HG03159 (cell line): ENCODE measurements around the gene TSPAN9.

Source experiments
- ATAC-seq: cut with Tn5 transposase; IDR thresholded peaks from one replicate; pipeline ENCODE4 v1.9.1; 2021; ENCODE audit warnings: mild to moderate bottlenecking, moderate library complexity; ENCODE audit not compliant: unreplicated experiment

Gene TSPAN9

GRCh38 chr12:3137814-3138445, 60.8 kb downstream of the TSPAN9 start:
- ATAC-seq: no peak

DNA sequence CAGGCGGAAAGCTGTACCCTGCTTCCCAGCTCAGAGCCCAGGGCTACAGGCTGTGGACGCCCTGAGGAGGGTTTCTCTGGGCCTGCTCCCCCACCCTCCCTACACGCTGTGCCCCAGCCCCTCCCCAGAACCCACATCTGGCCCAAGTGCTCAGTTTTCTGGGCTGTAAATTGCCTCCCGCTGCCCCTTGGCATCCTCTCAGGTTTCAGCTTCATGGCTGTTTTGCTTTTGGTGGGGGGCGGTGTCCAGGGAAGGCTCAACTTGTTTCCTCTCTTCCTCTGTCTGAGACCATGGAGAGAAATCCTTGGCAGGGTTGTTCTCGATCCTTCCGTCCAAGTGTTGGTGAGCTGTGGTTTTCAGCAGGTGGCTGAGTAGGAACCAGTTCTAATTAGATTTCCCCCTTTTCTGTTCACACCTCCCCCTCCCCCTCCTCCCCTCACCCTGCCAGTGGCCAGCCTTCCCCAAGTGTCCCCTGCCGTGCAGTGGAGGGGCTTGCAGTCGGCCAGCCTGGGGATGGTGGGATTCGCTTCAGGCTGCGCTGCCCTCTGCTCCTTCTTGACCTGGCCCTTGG, 61.8 kb downstream of the TSPAN9 start:
- no peak for ATAC-seq

DNA sequence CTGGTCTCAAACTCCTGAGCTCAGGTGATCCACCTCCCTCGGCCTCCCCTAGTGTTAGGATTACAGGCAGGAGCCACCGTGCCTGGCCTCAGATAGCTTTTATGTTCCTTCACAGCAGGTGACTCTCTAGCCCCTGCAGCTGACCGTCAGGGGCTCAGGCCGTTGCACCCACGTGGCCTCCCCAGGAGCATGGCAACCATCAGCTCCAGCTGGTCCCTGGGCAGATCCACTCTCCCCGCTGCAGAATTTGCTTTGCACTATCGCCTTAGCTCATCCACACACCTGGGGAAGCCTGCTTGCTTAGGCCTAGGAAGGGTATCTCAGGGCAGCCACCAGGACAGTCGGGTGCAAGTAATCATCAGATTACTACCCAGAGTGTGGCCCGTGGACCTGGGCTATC, 62.6 kb downstream of the TSPAN9 start:
- no peak for ATAC-seq

- ATAC-seq: no peak
These were observed 63.1 kb downstream of the TSPAN9 start for GRCh38 chr12:3140284-3140683.

- ATAC-seq: no peak
These were observed 64.5 kb downstream of the TSPAN9 start for GRCh38 chr12:3141339-3142321.

DNA sequence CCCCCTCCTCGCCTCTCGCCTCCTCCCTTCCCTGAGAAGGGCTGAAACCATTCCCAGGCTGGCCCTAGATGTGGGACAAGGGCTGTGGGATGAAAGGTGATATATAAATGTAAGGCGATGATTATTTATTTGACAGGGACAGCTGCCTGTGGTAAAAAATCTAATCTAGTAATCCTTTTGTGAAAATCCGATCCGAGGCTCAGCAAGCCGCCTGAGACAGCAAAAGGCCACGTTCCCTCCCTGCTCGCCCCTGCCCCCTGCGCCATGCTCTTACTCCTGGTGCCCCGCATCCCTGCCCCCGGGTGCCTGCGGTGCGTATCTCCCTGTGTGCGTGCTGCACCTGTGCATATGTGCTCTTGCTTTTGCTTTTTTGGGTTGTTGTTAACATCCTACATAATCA, 65.2 kb downstream of the TSPAN9 start:
- ATAC-seq: no peak

DNA sequence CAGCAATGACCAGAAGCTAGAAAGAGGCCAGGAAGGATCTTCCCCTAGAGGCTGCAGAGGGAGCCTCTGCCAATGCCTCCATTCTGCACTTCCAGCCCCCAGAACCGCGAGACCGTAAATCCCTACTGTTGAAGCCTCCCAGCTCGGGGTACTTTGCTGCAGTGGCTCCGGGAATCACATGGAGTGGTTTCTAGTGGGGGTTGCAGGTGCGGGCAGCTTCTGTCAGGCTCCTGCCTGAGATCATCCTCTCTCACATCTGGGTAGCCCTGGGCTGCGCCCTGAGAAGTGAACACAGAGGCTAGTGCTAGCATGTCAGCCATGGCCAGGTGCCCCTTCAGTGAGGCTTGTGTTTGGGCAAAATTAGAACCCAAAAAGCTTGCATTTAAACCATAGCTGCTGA, 67.3 kb downstream of the TSPAN9 start:
- no peak for ATAC-seq

- ATAC-seq: no peak
These were observed 67.9 kb downstream of the TSPAN9 start for GRCh38 chr12:3145033-3145432.

DNA sequence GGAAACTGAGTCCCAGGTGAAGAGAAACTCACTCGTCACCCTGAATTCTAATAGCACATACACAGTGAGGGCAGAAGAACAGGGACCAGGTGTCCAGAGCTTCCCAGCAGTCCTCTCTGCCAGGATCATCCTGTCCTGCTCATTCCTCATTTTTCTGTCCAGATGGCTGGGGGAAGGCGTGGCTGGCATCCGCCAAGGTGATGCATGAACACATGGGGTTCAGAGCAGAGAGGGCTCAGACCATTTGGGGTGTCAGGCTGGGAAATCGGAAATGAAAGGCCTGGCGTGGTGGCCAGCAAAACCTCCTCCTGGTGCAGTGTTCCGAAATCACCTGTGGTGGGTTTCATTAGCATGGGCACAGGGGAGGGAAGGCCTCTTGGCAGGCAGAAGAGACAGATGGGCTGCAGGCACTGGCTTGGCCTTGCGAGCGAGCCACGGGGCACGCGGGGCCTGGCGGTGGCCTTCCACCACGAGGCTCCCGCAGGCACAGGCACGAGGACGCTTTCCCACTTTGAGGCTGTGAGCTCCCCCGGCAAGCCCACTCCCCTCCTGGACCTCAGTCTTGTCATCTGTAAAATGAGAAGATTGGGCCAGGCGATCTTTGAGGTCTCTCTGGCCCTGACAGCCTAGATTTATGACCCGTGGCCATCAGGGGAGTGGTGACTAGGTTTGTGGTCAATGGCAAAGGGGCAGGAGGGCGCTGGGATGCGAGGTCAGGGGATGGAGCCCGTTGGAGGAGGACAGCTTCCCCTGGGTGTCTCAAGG, 68.5 kb downstream of the TSPAN9 start:
- no peak for ATAC-seq

GRCh38 chr12:3147260-3147659, 70.1 kb downstream of the TSPAN9 start:
- no peak for ATAC-seq

- no peak for ATAC-seq
These were observed 71.3 kb downstream of the TSPAN9 start for GRCh38 chr12:3148366-3149000.

DNA sequence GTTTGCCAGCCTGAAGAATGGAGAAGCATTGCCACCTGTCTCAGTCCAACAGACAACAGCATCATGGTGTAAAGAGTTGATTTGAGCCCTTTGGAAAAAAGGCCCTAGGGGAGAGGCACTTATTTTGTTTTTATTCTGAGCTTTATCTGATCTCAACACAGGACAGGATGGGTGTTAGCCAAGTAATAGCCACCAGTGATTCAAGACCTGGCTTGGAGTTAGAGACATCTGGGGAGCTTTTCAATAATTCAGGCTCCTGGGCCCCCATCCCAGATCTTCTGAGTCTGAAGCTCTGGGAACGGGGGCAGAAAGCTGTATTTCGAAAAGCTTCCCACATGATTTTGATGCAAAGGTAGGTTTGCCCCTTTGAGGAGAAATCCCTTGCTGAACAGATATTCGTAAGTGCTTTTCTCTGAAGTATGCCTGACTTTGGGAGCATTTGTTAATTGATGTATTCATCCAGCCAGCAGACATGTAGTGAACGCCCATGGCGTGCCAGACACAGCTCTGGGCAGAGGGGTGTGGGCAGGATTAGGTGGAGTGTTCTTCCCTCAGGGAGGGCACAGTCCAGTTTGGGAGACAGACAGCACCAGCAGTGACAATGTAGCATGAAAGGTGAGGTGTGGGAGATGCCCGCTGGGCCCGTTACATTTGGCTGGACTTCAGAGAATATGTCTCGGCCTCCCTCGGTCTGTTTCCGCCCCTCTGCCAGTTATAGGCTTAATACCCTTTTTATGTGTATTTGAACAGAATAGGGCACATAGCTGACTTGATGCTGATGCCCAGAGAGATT, 72.5 kb downstream of the TSPAN9 start:
- no peak for ATAC-seq

DNA sequence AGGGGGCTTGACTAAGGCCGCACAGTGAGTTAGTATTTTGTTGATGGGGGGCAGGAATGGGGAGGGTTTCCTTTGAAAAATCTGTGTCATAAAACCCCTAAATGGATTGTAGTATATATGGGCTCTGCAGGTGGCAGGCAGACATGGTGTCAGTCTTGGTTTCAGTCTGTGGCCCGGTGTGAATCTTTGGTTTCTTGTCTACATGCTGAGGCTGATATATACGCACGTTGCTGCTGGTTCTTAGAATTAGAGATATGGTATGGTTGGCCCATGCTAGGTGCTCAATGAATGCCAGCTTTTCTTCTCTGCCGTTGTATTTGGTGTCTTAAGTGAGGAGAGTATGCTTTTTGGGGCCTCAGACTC, 73.1 kb downstream of the TSPAN9 start:
- no peak for ATAC-seq

DNA sequence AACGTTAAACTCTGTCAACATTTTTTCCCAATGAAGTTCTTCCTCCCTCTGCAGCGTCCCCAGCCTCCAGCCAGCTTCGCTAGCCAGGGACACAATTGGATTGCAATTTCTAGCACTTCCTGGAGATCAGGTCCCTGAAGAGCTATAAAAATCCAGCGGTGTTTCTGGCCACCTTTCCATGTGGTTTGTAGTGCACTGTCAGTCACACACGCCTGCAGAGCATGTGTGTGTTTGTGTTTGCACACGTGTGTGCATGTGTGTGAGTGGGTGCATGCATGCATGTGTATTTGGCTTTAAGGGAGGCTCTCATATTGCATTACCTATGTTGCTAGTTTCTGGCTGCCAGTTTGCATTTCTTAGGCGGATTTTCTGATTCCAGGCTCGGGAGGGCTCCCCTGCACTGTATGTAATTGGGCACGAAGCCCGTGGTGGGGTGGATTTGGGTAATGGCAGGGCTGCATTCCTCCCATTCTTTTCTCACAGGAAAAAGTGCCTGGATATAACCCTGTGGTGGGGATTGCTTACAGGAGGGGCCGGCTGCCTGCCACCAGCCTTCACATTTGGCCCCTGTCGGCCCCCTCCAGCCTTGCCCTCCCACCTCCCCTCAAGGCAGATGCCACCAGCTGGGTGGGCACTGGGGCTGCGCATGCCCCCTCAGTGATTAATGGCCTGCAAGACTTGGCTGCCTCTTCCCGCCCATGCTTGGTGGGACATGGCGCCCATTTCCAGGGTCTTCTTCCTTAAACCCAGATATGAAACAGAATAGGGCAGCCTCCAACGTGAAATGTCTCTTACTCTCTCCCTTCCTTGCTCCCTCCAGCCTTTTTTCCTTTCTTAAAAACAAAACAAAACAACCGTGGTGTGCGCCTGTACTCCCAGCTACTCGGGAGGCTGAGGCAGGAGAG, 74.0 kb downstream of the TSPAN9 start:
- ATAC-seq: no peak

GRCh38 chr12:3152011-3152511, 74.9 kb downstream of the TSPAN9 start:
- ATAC-seq: no peak

GRCh38 chr12:3152892-3153291, 75.7 kb downstream of the TSPAN9 start:
- no peak for ATAC-seq

- ATAC-seq: no peak
These were observed 76.8 kb downstream of the TSPAN9 start for GRCh38 chr12:3154006-3154405.

- ATAC-seq: no peak
These were observed 78.7 kb downstream of the TSPAN9 start for GRCh38 chr12:3155702-3156370.
